Heart left ventricle (tissue), 16 donors: ENCODE measurements around the gene PDE7B. TPM values are rescaled to one million over a fixed set of nuclear protein-coding genes. Genes with fewer than 3 reads are reported as not detected.
A peak's percentile ranks its signal among the peaks of the same experiment; 100 is the strongest.

Experiments used
- ATAC-seq, 4 donors: fragments of 200-7000 bp; cut with Tn5 transposase; one replicate each; pipeline ENCODE4 v1.9.1; 2020 to 2022; ENCODE audit warnings: moderate library complexity in 4 of 4, mild to moderate bottlenecking in 3 of 4, moderate number of reproducible peaks in 1 of 4
- DNase-seq, 5 donors: peaks; one replicate each; pipeline ENCODE4 v3.0.0-alpha.2; 2020
- H3K27ac ChIP-seq, 12 donors: fragments of 200-600 bp; sonication (generic) in 4 of 12; one replicate each; pipeline versions ENCODE4 v1.5.0 to v1.8.0; 2016 to 2022; ENCODE audit warnings: mild to moderate bottlenecking in 2 of 12
- H3K27me3 ChIP-seq, 9 donors: fragments of 200-600 bp; sonication (generic) in 2 of 9; one replicate each; pipeline versions ENCODE4 v1.5.1 to v1.8.0; 2016 to 2022; ENCODE audit warnings: mild to moderate bottlenecking in 3 of 9
- H3K36me3 ChIP-seq, 9 donors: fragments of 200-600 bp; sonication (generic) in 2 of 9; one replicate each; pipeline versions ENCODE4 v1.5.0 to v1.8.0; 2018 to 2022; ENCODE audit warnings: mild to moderate bottlenecking in 2 of 9
- H3K4me1 ChIP-seq, 12 donors: fragments of 200-600 bp; sonication (generic) in 4 of 12; one replicate each; pipeline versions ENCODE4 v1.5.0 to v1.8.0; 2016 to 2022; ENCODE audit warnings: mild to moderate bottlenecking in 3 of 12
- H3K4me3 ChIP-seq, 12 donors: fragments of 200-600 bp; sonication (generic) in 4 of 12; one replicate each; pipeline versions ENCODE4 v1.5.0 to v1.8.0; 2017 to 2022; ENCODE audit warnings: mild to moderate bottlenecking in 9 of 12, moderate library complexity in 4 of 12
- H3K9me3 ChIP-seq, 12 donors: fragments of 200-600 bp; sonication (generic) in 4 of 12; one replicate each; pipeline versions ENCODE4 v1.5.0 to v1.8.0; 2016 to 2022; ENCODE audit warnings: mild to moderate bottlenecking in 1 of 12
- POLR2A ChIP-seq, 2 donors: fragments of 450-650 bp; IDR thresholded peaks; one replicate each; pipeline ENCODE4 v1.6.1; 2017; ENCODE audit warnings: antibody characterized with exemption in 2 of 2, mild to moderate bottlenecking in 2 of 2, moderate library complexity in 2 of 2
- WGBS, 4 donors: extraction: QIAGEN DNeasy Blood & Tissue Kit in 2 of 4; methylation state at CpG; one replicate each; pipeline versions ENCODE4 v1.1.5 to v1.1.7; 2013 to 2018; 5-methylcytosine and 5-hydroxymethylcytosine counted together
- intact Hi-C, 10 donors: fragments of 100-400 bp; cut with DNase I; formaldehyde crosslinking; loops; one replicate each; pipeline versions ENCODE4 v1.11.1 to v1.14.2; 2022
- polyA plus RNA-seq, 2 donors: library from polyadenylated mRNA; stranded (reverse); fragments of 200-250 nt; gene quantifications; one replicate each; pipeline ENCODE4 v1.2.3, GENCODE V29; 2013
- total RNA-seq, 9 donors: library from RNA; depleted of rRNA in 2 of 9; stranded (reverse); fragments of >200 nt in 2 of 9; fragmentation: NEBNext Ultra II Directional in 3 of 9; extraction: Animal tissue kit (Norgen Biotek cat#: 25700) in 3 of 9; gene quantifications; one replicate each; pipeline versions ENCODE4 v1.1.0 to v1.2.4, GENCODE V29; 2016 to 2023
- TF ChIP-seq, protein P1 (sequence below), 12 donors: fragments of 200-600 bp; sonication (generic) in 4 of 12; IDR thresholded peaks; one replicate each; pipeline versions ENCODE4 v1.5.0 to v1.8.0; 2018 to 2022; ENCODE audit warnings: antibody characterized with exemption in 12 of 12, mild to moderate bottlenecking in 5 of 12
- donor health status: ischemic (EF 13 %, LVEDD 7.1; RV severe dilation, severe dysfunction).
- donor health status: healthy with polysubstance abuse.
- donor health status: DM: no; HTN: yes; CAD: no.
- donor health status: DM: no; HTN: no; CAD: no.
- donor health status: ischemic (EF 25% LVEDD 6.9; RV normal size, moderate dysfunction).
- donor health status: ischemic (EF 25% LVEDD 5.7; RV mildly dilated, moderate dysfunction).
- donor health status: healthy.
- donor health status: DM: yes; HTN: yes; CAD: no.
- donor health status: ischemic (EF 35%, LVEDD 5.7; RV mildly dilated, moderate dysfunction).
- donor health status: nonischemic (EF 11% LVEDD 7.7; RV severe dilation, severe dysfunction).
- donor health status: DM: yes; HTN: yes; CAD: no.
- donor health status: PGD.
- donor health status: ischemic (EF 29% LVEDD 5.4; RV normal size, mild dysfunction).
- donor health status: nonischemic (EF 23%, LVEDD 6.1; RV moderate dilation, normal function).

The PDE7B gene
- total and polyA plus RNA-seq, 11 donors: 4.4 to 29.1 (median 9.0) TPM

DNA sequence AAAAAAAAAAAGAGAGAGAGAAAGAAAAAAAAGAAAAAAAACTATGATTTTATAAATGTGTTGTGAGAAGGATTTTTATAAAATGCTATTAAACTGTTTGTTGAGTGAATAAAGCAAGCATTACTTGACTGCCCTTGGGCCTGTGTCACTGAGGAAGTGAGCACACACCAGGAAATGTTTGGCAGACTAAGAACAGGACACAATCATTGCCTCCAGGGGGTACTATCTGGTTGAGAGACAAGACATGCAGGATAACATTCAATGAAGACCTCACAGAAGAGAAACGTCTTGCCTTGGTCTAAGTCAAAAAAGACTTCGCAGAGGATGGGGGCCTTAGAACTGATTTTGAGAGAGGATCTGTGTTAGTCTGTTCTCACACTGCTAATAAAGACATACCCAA is 358.0 kb downstream of the PDE7B start:
- 88 to 90% (median 90%) methylated on average over 2 of the region's 2 CpGs for WGBS, 4 donors
- H3K4me1 ChIP-seq: no peaks in the 10 kb centered on the region

DNA sequence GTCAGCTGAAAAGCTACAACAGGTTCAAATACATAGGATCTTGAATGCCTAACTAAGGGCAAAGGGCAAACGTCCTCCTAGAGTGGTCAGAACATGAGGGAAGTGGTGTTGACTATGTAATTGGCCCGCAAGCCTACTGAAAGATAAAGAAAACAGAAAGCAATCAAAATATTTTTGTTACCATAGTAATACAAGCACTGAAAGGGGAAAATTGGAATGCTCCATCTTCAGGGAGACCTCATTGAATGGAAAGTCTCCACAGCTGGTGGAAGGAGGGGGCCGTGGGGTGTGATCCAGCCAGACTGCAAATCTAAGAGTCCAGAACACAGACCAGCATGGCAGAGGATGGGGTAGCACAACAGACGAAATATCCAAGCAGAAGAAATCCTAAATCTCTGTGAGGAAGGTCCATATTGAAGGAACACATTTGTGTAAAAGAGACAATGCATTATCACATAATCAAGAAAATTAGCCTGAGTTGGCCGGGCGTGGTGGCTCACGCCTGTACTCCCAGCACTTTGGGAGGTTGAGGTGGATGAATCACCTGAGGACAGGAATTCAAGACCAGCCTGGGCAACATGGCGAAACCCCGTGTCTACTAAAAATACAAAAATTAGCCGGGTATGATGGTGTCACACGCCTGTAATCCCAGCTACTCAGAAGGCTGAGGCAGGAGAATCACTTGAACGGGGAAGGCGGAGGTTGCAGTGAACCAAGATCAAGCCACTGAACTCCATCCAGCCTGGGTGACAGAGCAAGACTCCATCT is 359.1 kb downstream of the PDE7B start:
- ATAC-seq (peak in 2 of 4 donors; percentile 10 to 53), DNase-seq (no peak)
- 88 to 90% (median 89%) methylated on average over 13 of the region's 13 CpGs for WGBS, 4 donors
- intact Hi-C loops: no loop called here
- H3K9me3 ChIP-seq: no peaks in the 10 kb centered on the region
- H3K4me1 ChIP-seq: no peaks in the 10 kb centered on the region
- H3K4me3 ChIP-seq: no peak overlapping the region
- H3K27me3 ChIP-seq: no peaks in the 10 kb centered on the region
- no peaks in the 10 kb centered on the region for H3K36me3 ChIP-seq
- no peak overlapping the region for H3K27ac ChIP-seq
- TF ChIP-seq, protein P1, sequence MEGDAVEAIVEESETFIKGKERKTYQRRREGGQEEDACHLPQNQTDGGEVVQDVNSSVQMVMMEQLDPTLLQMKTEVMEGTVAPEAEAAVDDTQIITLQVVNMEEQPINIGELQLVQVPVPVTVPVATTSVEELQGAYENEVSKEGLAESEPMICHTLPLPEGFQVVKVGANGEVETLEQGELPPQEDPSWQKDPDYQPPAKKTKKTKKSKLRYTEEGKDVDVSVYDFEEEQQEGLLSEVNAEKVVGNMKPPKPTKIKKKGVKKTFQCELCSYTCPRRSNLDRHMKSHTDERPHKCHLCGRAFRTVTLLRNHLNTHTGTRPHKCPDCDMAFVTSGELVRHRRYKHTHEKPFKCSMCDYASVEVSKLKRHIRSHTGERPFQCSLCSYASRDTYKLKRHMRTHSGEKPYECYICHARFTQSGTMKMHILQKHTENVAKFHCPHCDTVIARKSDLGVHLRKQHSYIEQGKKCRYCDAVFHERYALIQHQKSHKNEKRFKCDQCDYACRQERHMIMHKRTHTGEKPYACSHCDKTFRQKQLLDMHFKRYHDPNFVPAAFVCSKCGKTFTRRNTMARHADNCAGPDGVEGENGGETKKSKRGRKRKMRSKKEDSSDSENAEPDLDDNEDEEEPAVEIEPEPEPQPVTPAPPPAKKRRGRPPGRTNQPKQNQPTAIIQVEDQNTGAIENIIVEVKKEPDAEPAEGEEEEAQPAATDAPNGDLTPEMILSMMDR (IDR thresholded peaks at IDR 0.05): no peak
- TF ChIP-seq POLR2A (IDR thresholded peaks at IDR 0.05): no peak

More for the DNA sequence above, 358.0 kb downstream of the PDE7B start:
- DNase-seq (no peak), ATAC-seq (no peak)
- Histone ChIP-seq H3K9me3 (no peaks in the 10 kb centered on the region), H3K27me3 (no peaks in the 10 kb centered on the region), H3K27ac (no peak overlapping the region), H3K36me3 (no peaks in the 10 kb centered on the region), H3K4me3 (no peak overlapping the region)
- TF ChIP-seq, protein P1 (IDR thresholded peaks at IDR 0.05): no peak
- no peak for TF ChIP-seq POLR2A (IDR thresholded peaks at IDR 0.05)
- intact Hi-C loops: no loop called here

DNA sequence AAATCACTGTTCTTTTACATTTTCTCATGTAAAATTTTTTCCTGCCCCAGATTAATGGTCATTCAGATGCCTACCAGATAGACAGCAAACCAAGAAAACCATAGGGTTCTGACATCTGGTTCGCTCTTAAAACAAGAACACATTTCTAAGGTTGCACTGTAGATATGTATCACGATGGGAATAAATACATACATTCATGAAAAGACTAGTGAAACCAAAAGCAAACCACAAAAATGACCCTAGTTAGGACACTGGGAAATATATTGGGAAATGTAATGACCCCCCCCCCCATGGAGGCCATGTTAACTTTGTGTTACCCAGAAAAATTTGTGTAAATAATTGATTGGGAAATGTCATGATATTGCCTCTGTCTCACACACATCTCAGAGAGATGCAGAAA is 361.1 kb downstream of the PDE7B start:
- WGBS, 4 donors: 95 to 99% (median 98%) methylated on average over 2 of the region's 2 CpGs
- Histone ChIP-seq H3K27ac (no peak overlapping the region), H3K4me3 (no peak overlapping the region), H3K4me1 (no peaks in the 10 kb centered on the region), H3K27me3 (no peaks in the 10 kb centered on the region), H3K9me3 (no peaks in the 10 kb centered on the region), H3K36me3 (no peaks in the 10 kb centered on the region)
- TF ChIP-seq POLR2A (IDR thresholded peaks at IDR 0.05): no peak
- TF ChIP-seq, protein P1 (IDR thresholded peaks at IDR 0.05): no peak
- no peak for DNase-seq
- intact Hi-C loops: no loop called here
- ATAC-seq: no peak

DNA sequence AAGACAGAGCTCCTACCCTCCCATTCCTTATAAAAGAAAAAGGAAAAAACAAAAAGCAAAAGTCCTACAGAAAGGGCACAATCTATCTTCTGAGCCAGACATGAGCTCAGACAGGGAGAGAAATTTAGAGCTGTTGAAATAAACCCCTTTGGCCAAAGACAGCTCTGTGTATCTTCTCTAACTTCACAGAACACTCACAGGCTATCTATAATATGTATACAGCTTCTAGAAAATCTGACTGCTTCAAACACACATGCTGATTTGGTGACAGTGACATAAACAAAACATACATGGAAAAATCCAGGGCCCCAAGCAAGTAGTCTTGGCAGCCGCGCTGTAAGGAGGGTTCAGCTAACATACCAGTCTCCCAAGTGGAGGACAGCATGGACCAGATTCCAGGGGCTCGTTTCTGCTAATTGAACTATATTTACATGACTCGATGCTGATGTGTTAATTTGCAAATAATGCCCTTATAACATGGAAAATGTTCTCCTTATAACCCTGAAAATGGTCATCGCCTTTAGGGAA is 361.6 kb downstream of the PDE7B start:
- 59 to 67% (median 65%) methylated on average over 5 of the region's 5 CpGs for WGBS, 4 donors
- Histone ChIP-seq H3K9me3 (no peaks in the 10 kb centered on the region), H3K27me3 (no peaks in the 10 kb centered on the region), H3K4me3 (no peak overlapping the region), H3K36me3 (no peaks in the 10 kb centered on the region), H3K4me1 (no peaks in the 10 kb centered on the region), H3K27ac (no peak overlapping the region)
- DNase-seq (no peak), ATAC-seq (no peak)
- intact Hi-C loops: no loop called here
- TF ChIP-seq POLR2A (IDR thresholded peaks at IDR 0.05): no peak
- TF ChIP-seq, protein P1 (IDR thresholded peaks at IDR 0.05): no peak
